Prostate gland (tissue), 1 donor: ENCODE results near the gene RBCK1.

ENCODE experiments used
- POLR2A ChIP-seq: fragments of 450-650 bp; IDR thresholded peaks from one replicate; pipeline ENCODE4 v1.6.1; 2016; ENCODE audit warnings: antibody characterized with exemption, mild to moderate bottlenecking
- POLR2AphosphoS5 ChIP-seq: sonication (generic); formaldehyde crosslinking; IDR thresholded peaks from one replicate; pipeline ENCODE4 v1.6.1; 2017; ENCODE audit warnings: antibody characterized with exemption

GRCh38 chr20:387520-387919, 20.6 kb upstream of the RBCK1 start:
- no peak for TF ChIP-seq POLR2AphosphoS5
- no peak for TF ChIP-seq POLR2A
